HL-60 (cell line): ENCODE data around the gene APAF1.
A peak's percentile ranks its signal among the peaks of the same experiment; 100 is the strongest.

Experiments
- DNase-seq, 2 experiments: peaks; one replicate each; pipeline ENCODE4 v3.0.0-alpha.2; 2010 to 2020; ENCODE audit warnings: low read depth in 1 of 2, low spot score in 1 of 2
- H3K27ac ChIP-seq: fragments of 250-450 bp; sonication (Bioruptor Pico); replicated peaks from 2 replicates; pipeline ENCODE4 v1.5.1; 2020; ENCODE audit warnings: mild to moderate bottlenecking, moderate library complexity
- H3K27me3 ChIP-seq: fragments of 250-450 bp; sonication (Bioruptor Pico); 2 replicates; pipeline ENCODE4 v1.5.1; 2021; ENCODE audit warnings: mild to moderate bottlenecking, moderate library complexity; ENCODE audit not compliant: insufficient read depth, poor library complexity, severe bottlenecking
- H3K4me3 ChIP-seq: replicated peaks from 2 replicates; pipeline ENCODE4 v1.5.1; 2011; ENCODE audit warnings: mild to moderate bottlenecking, control low read depth, low read length; ENCODE audit not compliant: insufficient read depth
- CTCF ChIP-seq: IDR thresholded peaks from one replicate; pipeline ENCODE4 v1.5.1; 2011; ENCODE audit warnings: low read length, control low read depth, inconsistent platforms; ENCODE audit not compliant: insufficient read depth
- GABPA ChIP-seq: IDR thresholded peaks from 2 replicates; pipeline ENCODE4 v1.6.1; 2012; ENCODE audit warnings: low read depth
- POLR2AphosphoS5 ChIP-seq: IDR thresholded peaks from 2 replicates; pipeline ENCODE4 v1.6.1; 2012; ENCODE audit warnings: low read depth
- SPI1 ChIP-seq: IDR thresholded peaks from 2 replicates; pipeline ENCODE4 v1.6.1; 2012; ENCODE audit warnings: low read depth, mild to moderate bottlenecking, borderline replicate concordance
- TF ChIP-seq, protein P1 (sequence below): IDR thresholded peaks from 2 replicates; pipeline ENCODE4 v1.6.1; 2012; ENCODE audit warnings: low read depth; ENCODE audit not compliant: insufficient replicate concordance

The APAF1 gene

DNA sequence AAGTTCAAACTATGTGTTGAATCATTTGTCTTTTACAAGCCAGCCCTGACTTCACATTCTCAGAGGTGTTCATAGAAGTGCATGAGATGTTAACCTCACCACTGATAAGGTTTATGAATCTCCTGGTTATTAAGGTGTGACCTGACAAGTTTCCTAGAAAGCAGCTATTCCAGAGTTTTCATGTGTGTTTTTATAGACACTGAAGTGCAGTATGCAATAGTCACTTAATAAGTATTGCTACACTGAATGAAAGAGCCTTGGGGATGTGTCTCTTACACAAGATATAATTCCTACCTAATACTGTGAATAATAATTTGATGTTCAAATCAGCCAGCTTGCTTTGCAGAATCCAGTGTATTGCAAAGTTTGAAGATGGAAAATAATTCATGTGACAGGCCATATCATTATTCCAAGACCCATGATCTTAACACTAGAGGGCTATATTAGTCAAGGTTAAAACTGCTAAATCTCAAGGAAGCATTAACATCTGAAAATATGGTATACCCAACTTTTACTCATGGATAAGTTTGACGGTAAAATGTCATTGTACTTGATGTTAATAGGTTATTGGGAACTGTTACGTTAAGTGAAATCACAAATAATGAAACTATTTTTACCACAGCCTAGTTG, 38.6 kb upstream of the APAF1 start:
- Histone ChIP-seq H3K27me3 (no peaks in the 10 kb centered on the region), H3K27ac (peak overlapping the region; percentile 75), H3K4me3 (no peak overlapping the region)
- DNase-seq, result no peak
- TF ChIP-seq CTCF (no peak), GABPA (no peak), POLR2AphosphoS5 (no peak)
- TF ChIP-seq, protein P1, sequence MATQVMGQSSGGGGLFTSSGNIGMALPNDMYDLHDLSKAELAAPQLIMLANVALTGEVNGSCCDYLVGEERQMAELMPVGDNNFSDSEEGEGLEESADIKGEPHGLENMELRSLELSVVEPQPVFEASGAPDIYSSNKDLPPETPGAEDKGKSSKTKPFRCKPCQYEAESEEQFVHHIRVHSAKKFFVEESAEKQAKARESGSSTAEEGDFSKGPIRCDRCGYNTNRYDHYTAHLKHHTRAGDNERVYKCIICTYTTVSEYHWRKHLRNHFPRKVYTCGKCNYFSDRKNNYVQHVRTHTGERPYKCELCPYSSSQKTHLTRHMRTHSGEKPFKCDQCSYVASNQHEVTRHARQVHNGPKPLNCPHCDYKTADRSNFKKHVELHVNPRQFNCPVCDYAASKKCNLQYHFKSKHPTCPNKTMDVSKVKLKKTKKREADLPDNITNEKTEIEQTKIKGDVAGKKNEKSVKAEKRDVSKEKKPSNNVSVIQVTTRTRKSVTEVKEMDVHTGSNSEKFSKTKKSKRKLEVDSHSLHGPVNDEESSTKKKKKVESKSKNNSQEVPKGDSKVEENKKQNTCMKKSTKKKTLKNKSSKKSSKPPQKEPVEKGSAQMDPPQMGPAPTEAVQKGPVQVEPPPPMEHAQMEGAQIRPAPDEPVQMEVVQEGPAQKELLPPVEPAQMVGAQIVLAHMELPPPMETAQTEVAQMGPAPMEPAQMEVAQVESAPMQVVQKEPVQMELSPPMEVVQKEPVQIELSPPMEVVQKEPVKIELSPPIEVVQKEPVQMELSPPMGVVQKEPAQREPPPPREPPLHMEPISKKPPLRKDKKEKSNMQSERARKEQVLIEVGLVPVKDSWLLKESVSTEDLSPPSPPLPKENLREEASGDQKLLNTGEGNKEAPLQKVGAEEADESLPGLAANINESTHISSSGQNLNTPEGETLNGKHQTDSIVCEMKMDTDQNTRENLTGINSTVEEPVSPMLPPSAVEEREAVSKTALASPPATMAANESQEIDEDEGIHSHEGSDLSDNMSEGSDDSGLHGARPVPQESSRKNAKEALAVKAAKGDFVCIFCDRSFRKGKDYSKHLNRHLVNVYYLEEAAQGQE, result no peak

DNA sequence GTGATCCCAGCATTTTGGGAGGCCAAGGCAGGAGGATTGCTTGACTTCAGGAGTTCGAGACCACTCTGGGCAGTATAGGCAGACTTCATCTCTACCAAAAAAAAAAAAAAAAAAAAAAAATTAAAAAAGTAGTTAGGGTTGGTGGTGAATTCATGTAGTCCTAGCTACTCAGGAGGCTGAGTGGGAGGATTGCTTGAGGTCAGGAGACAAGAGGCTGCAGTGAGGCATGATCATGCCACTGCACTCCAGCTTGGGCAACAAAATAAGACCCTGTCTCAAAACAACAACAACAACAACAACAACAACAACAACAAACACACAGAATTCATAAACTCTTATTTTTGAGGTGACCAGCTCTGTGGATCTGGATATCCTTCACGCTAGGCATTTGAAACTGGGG, 34.5 kb upstream of the APAF1 start:
- TF ChIP-seq POLR2AphosphoS5, result no peak
- no peak for DNase-seq
- Histone ChIP-seq H3K27ac (no peak overlapping the region), H3K4me3 (no peak overlapping the region), H3K27me3 (no peaks in the 10 kb centered on the region)

GRCh38 chr12:98612696-98613334, 32.3 kb upstream of the APAF1 start:
- Histone ChIP-seq H3K27me3 (no peaks in the 10 kb centered on the region), H3K27ac (peak overlapping the region; percentile 74), H3K4me3 (no peak overlapping the region)
- peak in 1 of 2 experiments; percentile 70 for DNase-seq
- TF ChIP-seq GABPA, result no peak
- 0 out of 2 replicates have a peak, but pooled peaks have one; percentile 44 for TF ChIP-seq POLR2AphosphoS5
- peak; percentile 36; the same call in 1 of the 2 replicates for TF ChIP-seq SPI1
- TF ChIP-seq, protein P1, result no peak

- peak; percentile 67 to 81 for DNase-seq
Observed at GRCh38 chr12:98618952-98619351, 26.1 kb upstream of the APAF1 start.

More at GRCh38 chr12:98618952-98619351, 26.1 kb upstream of the APAF1 start:
- H3K27ac ChIP-seq, result peak overlapping the region; percentile 60
- peak; percentile 64; the same call in 1 of the 2 replicates for TF ChIP-seq POLR2AphosphoS5
- TF ChIP-seq CTCF, result no peak
- peak; percentile 75; the same call in 1 of the 2 replicates for TF ChIP-seq SPI1
- TF ChIP-seq, protein P1, result no peak
- peak; percentile 39; the same call in 1 of the 2 replicates for TF ChIP-seq GABPA
- H3K27me3 ChIP-seq, result no peaks in the 10 kb centered on the region
- H3K4me3 ChIP-seq, result no peak overlapping the region
